ENCODE data around the gene RBM33.

- TF ChIP-seq SP1 (IDR thresholded peaks at IDR 0.05) (no peak), HDGF (IDR thresholded peaks at IDR 0.05; ENCODE audit: borderline replicate concordance) (no peak), L3MBTL2 (conservative IDR thresholded peaks at IDR 0.05) (no peak), BHLHE40 (IDR thresholded peaks at IDR 0.05; ENCODE audit: borderline replicate concordance) (no peak), FOXK2 (IDR thresholded peaks at IDR 0.05) (no peak)
These were observed 24.7 kb upstream of the RBM33 start for GRCh38 chr7:155619634-155620271.
